Measurements from ENCODE around the gene SLC6A16. TPM values are rescaled to one million over a fixed set of nuclear protein-coding genes. Genes with fewer than 3 reads are reported as not detected.
"Not testable (repeated sequence)": the region's sequence is repeated elsewhere in the genome, so short reads cannot be mapped to it uniquely, and the experiment has no call there.

Gene SLC6A16
- total RNA-seq, result 1 to 10 TPM; 1.2 to 2.7 (median 2.0) TPM

DNA sequence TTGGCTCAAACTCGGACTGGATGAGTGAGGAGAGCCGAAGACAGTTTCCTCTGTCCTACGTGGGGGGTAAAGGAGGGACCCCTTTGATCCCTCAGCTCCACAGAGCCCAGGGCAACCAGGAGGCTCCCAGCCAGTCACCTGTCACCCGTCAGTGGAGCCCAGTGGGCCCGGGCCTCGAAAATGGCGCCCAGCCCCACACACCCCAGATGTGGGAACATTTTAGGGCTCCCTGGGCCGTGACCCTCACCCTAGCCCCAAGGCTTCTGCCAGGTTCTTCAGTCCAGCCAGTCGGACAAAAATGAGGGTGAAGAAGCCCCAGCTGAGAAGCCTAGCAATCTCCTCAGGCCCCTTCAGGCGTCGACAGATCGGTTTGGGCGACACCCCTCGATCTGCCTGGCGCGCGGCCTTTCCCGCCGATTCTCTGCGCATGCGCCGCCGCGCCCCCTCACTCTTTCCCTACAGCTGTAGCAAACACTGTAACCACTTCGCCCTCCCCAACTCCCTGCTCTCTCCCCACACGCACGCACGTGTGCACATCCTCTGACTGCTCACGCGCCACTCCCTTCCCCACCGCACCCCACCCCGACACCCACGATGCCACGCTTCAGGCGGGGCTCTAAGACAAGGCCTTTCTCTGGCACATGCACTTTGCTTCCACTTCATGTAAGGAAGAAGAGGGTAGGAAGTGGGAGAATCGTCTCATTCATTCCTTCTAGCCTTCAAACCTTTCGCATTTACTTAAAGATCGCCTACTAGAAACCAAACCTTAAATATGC is at the start of gene SLC6A16:
Gene SLC6A16 (minus strand): TSS at position 391 of the 776 bp plus-strand sequence. CDS start 13,844 bp downstream, outside the sequence.
- intact Hi-C loops (cut with DNase I; ENCODE audit: low total_unique reads), result no loop called here
- Histone ChIP-seq H3K4me3 (no peak within 1 kb of the TSS), H3K36me3 (no peaks in the 10 kb centered on the region), H3K27me3 (no peaks in the 10 kb centered on the region), H3K4me1 (no peaks in the 10 kb centered on the region), H3K9me3 (peaks cover 0 to 5% of the 10 kb centered on the region in 2 donors), H3K27ac (no peak within 1 kb of the TSS)
- DNase-seq (ENCODE audit: low spot score in 2 of 2), result no peak
- TF ChIP-seq POLR2AphosphoS5 (IDR thresholded peaks at IDR 0.05), result no peak
- TF ChIP-seq, protein P1, sequence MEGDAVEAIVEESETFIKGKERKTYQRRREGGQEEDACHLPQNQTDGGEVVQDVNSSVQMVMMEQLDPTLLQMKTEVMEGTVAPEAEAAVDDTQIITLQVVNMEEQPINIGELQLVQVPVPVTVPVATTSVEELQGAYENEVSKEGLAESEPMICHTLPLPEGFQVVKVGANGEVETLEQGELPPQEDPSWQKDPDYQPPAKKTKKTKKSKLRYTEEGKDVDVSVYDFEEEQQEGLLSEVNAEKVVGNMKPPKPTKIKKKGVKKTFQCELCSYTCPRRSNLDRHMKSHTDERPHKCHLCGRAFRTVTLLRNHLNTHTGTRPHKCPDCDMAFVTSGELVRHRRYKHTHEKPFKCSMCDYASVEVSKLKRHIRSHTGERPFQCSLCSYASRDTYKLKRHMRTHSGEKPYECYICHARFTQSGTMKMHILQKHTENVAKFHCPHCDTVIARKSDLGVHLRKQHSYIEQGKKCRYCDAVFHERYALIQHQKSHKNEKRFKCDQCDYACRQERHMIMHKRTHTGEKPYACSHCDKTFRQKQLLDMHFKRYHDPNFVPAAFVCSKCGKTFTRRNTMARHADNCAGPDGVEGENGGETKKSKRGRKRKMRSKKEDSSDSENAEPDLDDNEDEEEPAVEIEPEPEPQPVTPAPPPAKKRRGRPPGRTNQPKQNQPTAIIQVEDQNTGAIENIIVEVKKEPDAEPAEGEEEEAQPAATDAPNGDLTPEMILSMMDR (IDR thresholded peaks at IDR 0.05), result no peak
- no peak for TF ChIP-seq POLR2A (IDR thresholded peaks at IDR 0.05)

DNA sequence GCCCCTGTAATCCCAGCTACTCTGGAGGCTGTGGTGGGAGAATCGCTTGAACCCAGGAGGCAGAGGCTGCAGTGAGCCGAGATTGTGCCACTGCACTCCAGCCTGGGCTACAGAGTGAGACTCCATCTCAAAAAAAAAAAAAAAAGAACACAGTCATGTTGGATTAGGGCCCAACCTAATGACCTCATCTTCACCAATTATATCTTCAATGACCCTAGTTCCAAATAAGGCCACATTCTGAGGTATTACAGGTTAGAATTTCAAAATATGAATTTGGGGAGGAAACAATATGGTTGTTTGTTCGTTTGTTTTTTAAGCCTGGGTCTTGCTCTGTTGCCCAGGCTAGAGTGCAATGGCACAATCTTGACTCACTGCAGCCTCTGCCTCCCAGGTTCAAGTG is 48.2 kb upstream of the SLC6A16 start:
- H3K4me1 ChIP-seq; intact Hi-C loops (cut with DNase I; ENCODE audit: low total_unique reads); H3K27ac ChIP-seq; DNase-seq (ENCODE audit: low spot score in 2 of 2); H3K27me3 ChIP-seq; H3K36me3 ChIP-seq; H3K4me3 ChIP-seq: not testable (repeated sequence)
- peaks cover 17 to 20% of the 10 kb centered on the region in 2 donors for H3K9me3 ChIP-seq

DNA sequence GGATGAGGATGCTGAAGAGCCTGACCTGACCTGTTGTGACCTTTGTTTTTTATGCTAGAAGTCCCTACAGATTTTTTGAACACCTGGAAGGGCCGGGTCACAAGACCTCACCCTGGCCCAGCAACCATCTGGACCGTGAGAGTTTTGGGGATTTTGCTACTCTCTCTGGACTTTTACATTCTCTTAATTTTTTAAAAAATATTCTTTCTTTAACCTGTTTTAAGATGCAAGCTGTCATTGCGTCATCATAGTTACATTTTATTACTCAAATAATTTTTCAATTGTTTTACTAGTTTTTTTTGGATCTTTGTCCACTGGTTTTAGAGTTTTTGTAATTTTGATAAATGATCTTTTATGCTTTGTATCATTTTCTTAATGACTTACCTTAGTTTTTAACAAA is 46.2 kb upstream of the SLC6A16 start:
- intact Hi-C loops (cut with DNase I; ENCODE audit: low total_unique reads), result no loop called here

DNA sequence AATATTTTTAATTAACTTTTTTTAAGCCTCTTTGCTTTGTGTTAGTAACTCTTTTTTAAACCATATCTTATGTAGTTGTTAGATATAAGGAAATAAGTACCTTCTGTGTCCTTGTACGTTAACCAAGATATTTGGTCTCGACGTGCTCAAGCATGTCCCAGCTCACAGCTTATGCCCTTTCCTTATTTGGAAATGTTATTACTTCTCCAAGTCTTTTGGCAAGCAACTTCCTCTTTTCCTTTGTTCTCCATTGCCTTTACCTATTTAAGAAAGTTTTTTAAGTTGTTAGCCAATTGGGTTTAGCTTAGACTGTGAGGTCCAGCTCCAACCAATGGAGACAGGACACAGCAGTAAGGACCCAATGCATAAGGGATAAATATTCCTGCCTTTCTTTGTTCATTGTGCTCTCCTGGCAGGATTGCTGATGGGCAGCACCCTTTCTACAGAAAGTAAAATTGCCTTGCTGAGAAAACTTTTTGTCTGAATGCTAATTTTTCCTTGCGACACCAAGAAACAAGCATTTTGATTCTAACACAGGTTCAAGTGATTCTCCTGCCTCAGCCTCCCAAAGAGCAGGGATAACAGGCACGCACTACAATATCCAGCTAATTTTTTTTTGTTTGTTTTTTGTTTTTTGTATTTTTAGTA is 43.8 kb upstream of the SLC6A16 start:
- no peak for TF ChIP-seq POLR2AphosphoS5 (IDR thresholded peaks at IDR 0.05)
- TF ChIP-seq POLR2A (IDR thresholded peaks at IDR 0.05), result no peak
- TF ChIP-seq, protein P1 (IDR thresholded peaks at IDR 0.05), result no peak
- H3K4me3 ChIP-seq, result no peak overlapping the region
- H3K4me1 ChIP-seq, result no peaks in the 10 kb centered on the region
- H3K27me3 ChIP-seq, result no peaks in the 10 kb centered on the region
- H3K27ac ChIP-seq, result no peak overlapping the region
- H3K9me3 ChIP-seq, result peaks cover 17 to 20% of the 10 kb centered on the region in 2 donors
- H3K36me3 ChIP-seq, result no peaks in the 10 kb centered on the region
- DNase-seq (ENCODE audit: low spot score in 2 of 2), result no peak
- intact Hi-C loops (cut with DNase I; ENCODE audit: low total_unique reads), result no loop called here

More for the DNA sequence above, 46.2 kb upstream of the SLC6A16 start:
- H3K27ac ChIP-seq, result no peak overlapping the region
- no peaks in the 10 kb centered on the region for H3K4me1 ChIP-seq
- H3K9me3 ChIP-seq, result peaks cover 17 to 20% of the 10 kb centered on the region in 2 donors
- H3K4me3 ChIP-seq, result no peak overlapping the region
- TF ChIP-seq POLR2A (IDR thresholded peaks at IDR 0.05), result no peak
- no peak for TF ChIP-seq POLR2AphosphoS5 (IDR thresholded peaks at IDR 0.05)
- TF ChIP-seq, protein P1 (IDR thresholded peaks at IDR 0.05), result no peak
- no peaks in the 10 kb centered on the region for H3K27me3 ChIP-seq
- no peak for DNase-seq (ENCODE audit: low spot score in 2 of 2)
- no peaks in the 10 kb centered on the region for H3K36me3 ChIP-seq

DNA sequence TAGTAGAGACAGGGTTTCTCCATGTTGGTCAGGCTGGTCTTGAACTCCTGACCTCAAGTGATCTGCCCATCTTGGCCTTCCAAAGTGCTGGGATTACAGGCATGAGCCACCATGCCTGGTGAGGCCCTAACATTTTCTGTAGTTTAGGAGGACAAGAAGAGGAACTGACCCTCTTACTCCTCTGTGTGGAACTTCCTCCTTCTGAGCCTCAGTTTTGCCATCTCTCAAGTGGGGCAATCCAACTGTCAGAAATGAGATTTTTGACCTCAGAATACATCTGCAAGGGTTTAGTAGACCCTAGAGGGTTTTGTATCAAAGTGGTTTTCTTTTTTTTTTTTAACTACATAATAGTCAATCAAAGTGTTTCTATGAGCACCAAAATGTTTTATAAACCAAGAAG is 41.1 kb upstream of the SLC6A16 start:
- no peak overlapping the region for H3K27ac ChIP-seq
- no peak overlapping the region for H3K4me3 ChIP-seq
- DNase-seq (ENCODE audit: low spot score in 2 of 2), result no peak
- TF ChIP-seq, protein P1 (IDR thresholded peaks at IDR 0.05), result no peak
- TF ChIP-seq POLR2AphosphoS5 (IDR thresholded peaks at IDR 0.05) (no peak), POLR2A (IDR thresholded peaks at IDR 0.05) (no peak)
- H3K27me3 ChIP-seq, result no peaks in the 10 kb centered on the region
- H3K9me3 ChIP-seq, result peaks cover 17 to 20% of the 10 kb centered on the region in 2 donors
- no peaks in the 10 kb centered on the region for H3K4me1 ChIP-seq
- intact Hi-C loops (cut with DNase I; ENCODE audit: low total_unique reads), result no loop called here
- no peaks in the 10 kb centered on the region for H3K36me3 ChIP-seq

Data from breast epithelium (tissue), 4 donors.